Choroid plexus epithelial cell (primary cell): ENCODE results near the gene RUNX2.
A peak's percentile ranks its signal among the peaks of the same experiment; 100 is the strongest.

ENCODE experiments used
- DNase-seq: peaks from one replicate; pipeline ENCODE4 v3.0.0-alpha.2; 2010; ENCODE audit warnings: low read depth
- H3K4me3 ChIP-seq: 2 replicates; pipeline ENCODE4 v1.5.1; 2011; ENCODE audit warnings: low read depth, mild to moderate bottlenecking, control low read depth, low read length, moderate library complexity
- CTCF ChIP-seq: conservative IDR thresholded peaks from 2 replicates; pipeline ENCODE4 v1.5.1; 2011; ENCODE audit warnings: low read depth, mild to moderate bottlenecking, control low read depth, inconsistent platforms, low read length, moderate library complexity

The RUNX2 gene

DNA sequence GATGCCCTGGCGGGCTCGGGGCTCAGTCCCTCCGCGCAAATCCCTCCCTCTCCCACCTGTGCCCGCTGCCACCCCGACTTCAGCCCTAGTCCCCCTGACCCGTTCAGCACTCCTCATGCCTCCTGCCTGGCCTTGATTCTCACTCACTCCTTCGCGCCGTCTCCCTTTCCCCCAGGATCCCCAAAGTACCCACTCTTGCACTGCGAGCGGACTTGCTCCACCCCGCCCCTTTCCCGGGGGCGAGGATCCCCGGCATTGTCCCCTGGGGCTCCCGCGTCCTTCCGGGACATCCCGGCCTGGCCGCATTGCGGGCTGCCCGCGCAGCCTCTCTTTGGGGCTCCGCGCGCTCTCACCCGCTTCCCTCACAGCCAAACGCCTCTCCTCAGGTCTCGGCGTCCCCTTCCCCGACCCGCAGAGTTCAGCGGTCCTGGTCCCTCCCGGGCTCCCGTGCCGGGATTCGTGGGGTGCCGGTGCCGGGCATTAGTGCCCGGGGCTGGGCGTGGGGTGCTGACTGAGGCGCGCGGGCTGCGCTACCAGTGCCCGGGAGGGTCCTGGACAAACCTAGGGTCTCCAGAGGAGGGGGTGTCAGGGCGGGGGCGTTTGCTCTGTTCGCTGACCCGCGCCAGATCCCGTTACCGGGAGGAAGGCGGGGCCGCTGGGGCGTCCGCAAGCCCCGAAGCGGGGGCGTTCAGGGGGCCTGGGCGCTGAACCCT, 95.1 kb downstream of the RUNX2 start:
- peak; percentile 32 for DNase-seq
- no peak for TF ChIP-seq CTCF

DNA sequence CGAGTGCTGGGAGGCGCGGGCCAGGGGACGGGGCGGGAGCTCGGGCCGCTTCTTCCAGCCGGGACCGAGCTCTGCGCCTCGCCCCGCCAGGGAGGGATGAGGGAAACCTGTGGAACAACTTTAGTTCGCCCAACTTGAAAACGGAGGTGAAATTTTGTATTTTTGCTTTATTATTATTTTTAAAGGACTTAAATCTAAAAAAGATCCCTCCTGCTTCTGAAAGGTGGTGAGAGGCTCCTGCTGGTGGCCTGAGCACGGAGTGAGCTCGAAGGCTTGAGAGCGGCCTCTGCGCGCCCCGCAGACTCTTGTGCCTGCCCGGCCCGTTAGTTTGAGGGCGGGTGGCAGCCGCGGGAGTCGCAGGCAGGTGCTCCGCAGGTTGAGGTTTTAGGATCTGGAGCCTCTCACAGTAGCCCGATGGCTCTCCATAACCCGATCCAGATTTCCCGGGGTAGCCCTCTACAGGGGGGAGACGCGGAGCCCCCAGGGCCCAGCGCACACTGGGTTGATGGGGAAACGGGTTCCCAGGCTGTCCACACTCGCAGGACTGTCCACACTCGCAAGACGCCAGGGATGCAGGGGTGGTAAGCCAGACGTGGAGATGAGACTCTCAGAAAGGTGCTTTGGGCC, 95.8 kb downstream of the RUNX2 start:
- DNase-seq, result peak; percentile 55
- TF ChIP-seq CTCF, result no peak
- peak overlapping the region; percentile 95 for H3K4me3 ChIP-seq

More for the DNA sequence above, 95.1 kb downstream of the RUNX2 start:
- peak overlapping the region; percentile 95 for H3K4me3 ChIP-seq

GRCh38 chr6:45424451-45424861, 96.3 kb downstream of the RUNX2 start:
- TF ChIP-seq CTCF, result no peak
- DNase-seq, result no peak
- peak overlapping the region; percentile 95 for H3K4me3 ChIP-seq

- DNase-seq, result no peak
- TF ChIP-seq CTCF, result no peak
- no peak overlapping the region for H3K4me3 ChIP-seq
These were observed 98.1 kb downstream of the RUNX2 start for GRCh38 chr6:45426251-45426650.

DNA sequence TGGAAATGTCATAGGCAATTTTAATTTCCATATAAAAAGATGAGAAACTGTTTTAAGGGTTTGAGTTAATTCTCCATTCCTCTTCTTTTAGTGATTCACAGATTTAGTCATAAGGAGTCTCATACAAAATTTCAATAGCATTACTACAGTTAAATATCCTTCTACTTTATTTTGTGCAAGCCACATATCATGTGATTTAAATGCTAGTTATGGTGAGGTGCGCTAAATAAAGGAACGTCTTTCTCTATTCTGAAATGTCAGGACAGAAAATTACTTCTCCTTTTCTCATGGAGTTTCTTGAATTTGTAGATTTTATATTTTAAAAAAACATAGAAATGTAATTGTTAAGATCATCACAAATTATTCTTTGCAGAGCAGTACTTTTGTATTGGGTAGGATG, 99.6 kb downstream of the RUNX2 start:
- DNase-seq, result no peak
- no peak for TF ChIP-seq CTCF
- H3K4me3 ChIP-seq, result no peak overlapping the region

- no peak overlapping the region for H3K4me3 ChIP-seq
- DNase-seq, result no peak
- no peak for TF ChIP-seq CTCF
These were observed 100.6 kb downstream of the RUNX2 start for GRCh38 chr6:45428727-45429126.
